Mucosa of descending colon (tissue), 3 donors: ENCODE results near the gene SNTG2. TPM values are rescaled to one million over a fixed set of nuclear protein-coding genes. Genes with fewer than 3 reads are reported as not detected.

Source experiments
- ATAC-seq: fragments of 200-7000 bp; cut with Tn5 transposase; one replicate; pipeline ENCODE4 v1.9.1; 2020; ENCODE audit warnings: mild to moderate bottlenecking, moderate library complexity
- DNase-seq, 3 donors: peaks; one replicate each; pipeline ENCODE4 v3.0.0-alpha.2; 2020
- H3K36me3 ChIP-seq: fragments of 200-600 bp; one replicate; pipeline ENCODE4 v1.8.0; 2021; ENCODE audit warnings: low read depth, mild to moderate bottlenecking
- H3K4me1 ChIP-seq: fragments of 200-600 bp; one replicate; pipeline ENCODE4 v1.8.0; 2021; ENCODE audit warnings: low read depth, mild to moderate bottlenecking
- H3K4me3 ChIP-seq: fragments of 200-600 bp; one replicate; pipeline ENCODE4 v1.8.0; 2021; ENCODE audit warnings: mild to moderate bottlenecking
- H3K9me3 ChIP-seq: fragments of 200-600 bp; one replicate; pipeline ENCODE4 v1.8.0; 2021; ENCODE audit warnings: mild to moderate bottlenecking
- CTCF ChIP-seq: fragments of 200-600 bp; IDR thresholded peaks from one replicate; pipeline ENCODE4 v1.8.0; 2022; ENCODE audit warnings: antibody characterized with exemption, mild to moderate bottlenecking
- intact Hi-C, 2 donors: fragments of 100-400 bp; cut with DNase I in 1 of 2; cut with micrococcal nuclease in 1 of 2; formaldehyde crosslinking; loops; one replicate each; pipeline versions ENCODE4 v1.11.0 to v1.11.1; 2022; cut with DNase I, micrococcal nuclease
- total RNA-seq, 3 donors: library from RNA; stranded (reverse); fragmentation: NEBNext Ultra II Directional in 2 of 3; extraction: Animal tissue kit (Norgen Biotek cat#: 25700) in 2 of 3; gene quantifications; one replicate each; pipeline versions ENCODE4 v1.2.1 to v1.2.4, GENCODE V29; 2021 to 2023
- donor health status: DM: no; HTN: no; CAD: no; lungs with moderate emphysema.
- donor health status: DM: no; HTN: no; CAD: no.
- donor health status: DM: no; HTN: yes; CAD: no.

Gene SNTG2
- total RNA-seq, 3 donors from 2014 or later, result 0.38 to 3.0 (median 2.8) TPM

DNA sequence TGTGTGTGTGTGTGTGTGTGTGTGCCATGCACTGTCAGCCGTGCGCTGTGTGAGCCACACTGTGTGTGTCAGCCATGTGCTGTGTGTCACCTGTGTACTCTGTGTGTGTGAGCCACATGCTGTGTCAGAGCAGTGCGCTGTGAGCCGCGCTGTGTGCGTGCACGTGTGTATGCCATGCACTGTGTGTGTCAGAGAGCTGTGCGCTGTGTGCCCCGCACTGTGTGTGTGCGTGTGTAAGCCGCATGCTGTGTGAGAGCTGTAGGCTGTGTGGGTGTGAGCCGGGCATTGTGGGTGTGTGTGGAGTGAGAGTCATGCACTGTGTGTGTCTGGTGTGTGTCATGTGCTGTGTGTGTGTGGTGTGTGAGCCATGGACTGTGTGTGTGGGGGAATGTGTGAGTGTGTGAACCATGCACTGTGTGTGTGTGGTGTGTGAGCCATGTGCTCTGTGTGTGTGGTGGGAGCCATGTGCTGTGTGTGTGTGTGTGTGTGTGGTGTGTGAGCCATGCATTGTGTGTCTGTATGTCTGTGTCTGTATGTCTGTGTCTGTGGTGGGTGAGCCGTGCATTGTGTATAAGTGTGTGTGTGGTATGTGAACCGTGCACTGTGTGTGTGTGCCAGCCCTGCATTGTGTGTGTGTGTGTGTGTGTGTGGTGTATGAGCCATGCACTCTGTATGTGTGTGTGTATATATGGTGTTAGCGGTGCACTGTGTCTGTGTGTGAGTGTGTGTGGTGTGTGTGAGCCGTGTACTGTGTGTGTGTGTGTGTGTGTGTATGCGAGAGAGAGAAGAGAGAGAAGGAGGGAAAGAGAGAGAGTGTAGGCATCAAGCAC, 356.3 kb downstream of the SNTG2 start:
- no peak overlapping the region for H3K4me3 ChIP-seq
- ATAC-seq, result peak; percentile 22
- intact Hi-C loops, result no loop called here

DNA sequence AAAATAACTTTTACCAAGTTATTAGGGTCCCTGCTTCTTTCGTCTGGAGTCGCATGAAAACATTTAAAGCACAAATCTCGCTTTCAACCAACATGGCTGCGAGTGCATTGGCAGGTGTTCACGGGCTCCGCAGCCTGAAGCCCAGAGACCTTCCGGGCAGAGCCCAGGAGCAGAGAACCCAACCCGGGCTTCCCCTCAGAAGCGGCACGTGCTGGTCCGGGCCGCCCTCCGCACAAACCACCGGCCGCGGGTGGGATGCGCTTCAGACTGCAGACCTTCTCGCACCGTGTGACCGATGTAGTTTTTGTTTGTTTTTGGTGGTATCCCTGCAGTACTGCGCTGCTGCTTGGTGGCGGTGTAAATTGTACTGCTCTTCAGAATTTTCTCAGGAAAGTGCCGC, 357.0 kb downstream of the SNTG2 start:
- no peaks in the 10 kb centered on the region for H3K9me3 ChIP-seq
- intact Hi-C loops, result no loop called here
- no peak for DNase-seq
- no peak for ATAC-seq
- no peaks in the 10 kb centered on the region for H3K4me1 ChIP-seq
- no peak for TF ChIP-seq CTCF
- H3K36me3 ChIP-seq, result no peaks in the 10 kb centered on the region
- H3K4me3 ChIP-seq, result no peak overlapping the region

More for the DNA sequence above, 356.3 kb downstream of the SNTG2 start:
- no peaks in the 10 kb centered on the region for H3K4me1 ChIP-seq
- no peak for TF ChIP-seq CTCF
- no peak for DNase-seq
- no peaks in the 10 kb centered on the region for H3K36me3 ChIP-seq
- no peaks in the 10 kb centered on the region for H3K9me3 ChIP-seq

- Histone ChIP-seq H3K36me3 (no peaks in the 10 kb centered on the region), H3K4me3 (no peak overlapping the region), H3K9me3 (no peaks in the 10 kb centered on the region), H3K4me1 (no peaks in the 10 kb centered on the region)
- ATAC-seq (no peak), DNase-seq (no peak)
- intact Hi-C loops, result no loop called here
- TF ChIP-seq CTCF, result no peak
Measured at GRCh38 chr2:1308678-1309077, 358.0 kb downstream of the SNTG2 start.

DNA sequence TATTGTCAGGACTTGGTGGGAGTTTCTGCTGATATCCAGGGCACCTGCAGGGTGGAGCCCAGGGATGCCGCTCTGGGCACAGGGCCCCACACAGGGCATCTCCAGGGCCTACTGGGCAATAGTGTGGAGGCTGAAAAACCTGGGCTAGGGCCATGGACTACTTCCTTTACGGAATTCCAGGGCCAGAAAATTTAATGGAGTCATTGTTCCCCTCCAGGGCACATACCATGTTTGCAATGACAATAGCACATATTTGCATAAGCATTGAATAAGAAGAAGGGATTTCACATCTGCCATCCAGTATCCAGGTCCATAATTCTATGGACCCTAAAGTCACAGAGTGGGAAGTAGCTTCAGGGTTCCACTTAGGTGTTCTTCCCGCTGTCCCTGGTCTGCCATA, 358.9 kb downstream of the SNTG2 start:
- ATAC-seq (no peak), DNase-seq (no peak)
- Histone ChIP-seq H3K36me3 (no peaks in the 10 kb centered on the region), H3K4me1 (no peaks in the 10 kb centered on the region), H3K9me3 (no peaks in the 10 kb centered on the region), H3K4me3 (no peak overlapping the region)
- TF ChIP-seq CTCF, result no peak
- intact Hi-C loops, result no loop called here

DNA sequence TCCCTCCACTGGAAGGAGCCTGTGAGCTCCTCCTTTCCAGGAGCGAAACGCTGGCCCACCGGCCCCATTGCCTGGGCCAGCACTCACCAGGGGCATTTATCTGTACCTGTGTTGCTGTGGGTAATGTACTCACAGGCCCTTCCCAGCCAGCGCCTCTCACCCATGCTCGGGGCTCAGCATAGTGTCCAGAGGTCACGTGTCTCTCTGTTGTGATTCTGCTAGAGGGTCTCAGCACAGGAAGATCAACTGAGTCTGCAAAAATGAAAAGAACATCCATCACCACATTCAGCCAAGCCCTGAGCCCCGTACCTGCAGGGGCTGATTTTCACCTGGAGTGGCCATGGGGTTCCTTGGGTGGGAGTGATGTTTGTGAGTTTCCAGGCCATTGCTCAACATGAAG, 359.6 kb downstream of the SNTG2 start:
- no peak overlapping the region for H3K4me3 ChIP-seq
- DNase-seq, result no peak
- no peaks in the 10 kb centered on the region for H3K36me3 ChIP-seq
- intact Hi-C loops, result no loop called here
- no peak for ATAC-seq
- H3K9me3 ChIP-seq, result no peaks in the 10 kb centered on the region
- H3K4me1 ChIP-seq, result no peaks in the 10 kb centered on the region
- no peak for TF ChIP-seq CTCF
